ENCODE measurements around the gene HNRNPA1.

HNRNPA1 gene

GRCh38 chr12:54286042-54287030, 5.8 kb downstream of the HNRNPA1 start:
- Histone ChIP-seq H3K36me3 (peaks cover 72% of the 10 kb centered on the region), H3K4me3 (ENCODE audit: low read depth, low read length) (no peak overlapping the region), H3K4me1 (no peaks in the 10 kb centered on the region; the same call in 1 of the 2 replicates), H3K9me3 (no peaks in the 10 kb centered on the region; the same call in 1 of the 2 replicates), H3K27me3 (no peaks in the 10 kb centered on the region)
- no peak for TF ChIP-seq CTCF (IDR thresholded peaks at IDR 0.05; ENCODE audit: low read depth, low read length)
- DNase-seq = peak; percentile 43

- DNase-seq = no peak
- H3K4me3 ChIP-seq (ENCODE audit: low read depth, low read length) = no peak overlapping the region
Observed at GRCh38 chr12:54287261-54288157, 7.0 kb downstream of the HNRNPA1 start.

GRCh38 chr12:54292083-54292930, 11.8 kb downstream of the HNRNPA1 start:
- no peak overlapping the region for H3K4me3 ChIP-seq (ENCODE audit: low read depth, low read length)

More at GRCh38 chr12:54287261-54288157, 7.0 kb downstream of the HNRNPA1 start:
- no peaks in the 10 kb centered on the region; the same call in 1 of the 2 replicates for H3K4me1 ChIP-seq
- TF ChIP-seq CTCF (IDR thresholded peaks at IDR 0.05; ENCODE audit: low read depth, low read length) = no peak
- no peaks in the 10 kb centered on the region for H3K27me3 ChIP-seq
- H3K9me3 ChIP-seq = no peaks in the 10 kb centered on the region; the same call in 1 of the 2 replicates
- peaks cover 60% of the 10 kb centered on the region for H3K36me3 ChIP-seq

GRCh38 chr12:54292931-54293241, 12.4 kb downstream of the HNRNPA1 start:
- peaks cover 14% of the 10 kb centered on the region for H3K4me1 ChIP-seq
- no peak overlapping the region for H3K4me3 ChIP-seq (ENCODE audit: low read depth, low read length)
- no peak for TF ChIP-seq CTCF (IDR thresholded peaks at IDR 0.05; ENCODE audit: low read depth, low read length)
- no peaks in the 10 kb centered on the region for H3K27me3 ChIP-seq
- peaks cover 9% of the 10 kb centered on the region for H3K36me3 ChIP-seq
- no peaks in the 10 kb centered on the region; the same call in 1 of the 2 replicates for H3K9me3 ChIP-seq
- no peak for DNase-seq

More at GRCh38 chr12:54292083-54292930, 11.8 kb downstream of the HNRNPA1 start:
- H3K36me3 ChIP-seq = peaks cover 15% of the 10 kb centered on the region
- TF ChIP-seq CTCF (IDR thresholded peaks at IDR 0.05; ENCODE audit: low read depth, low read length) = no peak
- no peaks in the 10 kb centered on the region; the same call in 1 of the 2 replicates for H3K9me3 ChIP-seq
- H3K4me1 ChIP-seq = peaks cover 14% of the 10 kb centered on the region
- no peak for DNase-seq
- H3K27me3 ChIP-seq = no peaks in the 10 kb centered on the region

- peak; percentile 63 for DNase-seq
- no peaks in the 10 kb centered on the region; the same call in 1 of the 2 replicates for H3K9me3 ChIP-seq
- H3K36me3 ChIP-seq = no peaks in the 10 kb centered on the region; the same call in 1 of the 2 replicates
- H3K27me3 ChIP-seq = no peaks in the 10 kb centered on the region
- peaks cover 14% of the 10 kb centered on the region for H3K4me1 ChIP-seq
- H3K4me3 ChIP-seq (ENCODE audit: low read depth, low read length) = no peak overlapping the region
- peak; percentile 91 for TF ChIP-seq CTCF (IDR thresholded peaks at IDR 0.05; ENCODE audit: low read depth, low read length)
Observed at GRCh38 chr12:54294152-54294952, 13.8 kb downstream of the HNRNPA1 start.

All from BE2C (cell line).